NCI-H2171 treated with DMSO at 0.1 percent for 48 hours (cell line): ENCODE data around the gene SULT4A1.
"Not testable (repeated sequence)": the region's sequence is repeated elsewhere in the genome, so short reads cannot be mapped to it uniquely, and the experiment has no call there.

Source experiments
- DNase-seq: peaks from one replicate; lab custom pipeline; 2025; lab: John Stamatoyannopoulos, UW

Gene SULT4A1, protein sequence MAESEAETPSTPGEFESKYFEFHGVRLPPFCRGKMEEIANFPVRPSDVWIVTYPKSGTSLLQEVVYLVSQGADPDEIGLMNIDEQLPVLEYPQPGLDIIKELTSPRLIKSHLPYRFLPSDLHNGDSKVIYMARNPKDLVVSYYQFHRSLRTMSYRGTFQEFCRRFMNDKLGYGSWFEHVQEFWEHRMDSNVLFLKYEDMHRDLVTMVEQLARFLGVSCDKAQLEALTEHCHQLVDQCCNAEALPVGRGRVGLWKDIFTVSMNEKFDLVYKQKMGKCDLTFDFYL

DNA sequence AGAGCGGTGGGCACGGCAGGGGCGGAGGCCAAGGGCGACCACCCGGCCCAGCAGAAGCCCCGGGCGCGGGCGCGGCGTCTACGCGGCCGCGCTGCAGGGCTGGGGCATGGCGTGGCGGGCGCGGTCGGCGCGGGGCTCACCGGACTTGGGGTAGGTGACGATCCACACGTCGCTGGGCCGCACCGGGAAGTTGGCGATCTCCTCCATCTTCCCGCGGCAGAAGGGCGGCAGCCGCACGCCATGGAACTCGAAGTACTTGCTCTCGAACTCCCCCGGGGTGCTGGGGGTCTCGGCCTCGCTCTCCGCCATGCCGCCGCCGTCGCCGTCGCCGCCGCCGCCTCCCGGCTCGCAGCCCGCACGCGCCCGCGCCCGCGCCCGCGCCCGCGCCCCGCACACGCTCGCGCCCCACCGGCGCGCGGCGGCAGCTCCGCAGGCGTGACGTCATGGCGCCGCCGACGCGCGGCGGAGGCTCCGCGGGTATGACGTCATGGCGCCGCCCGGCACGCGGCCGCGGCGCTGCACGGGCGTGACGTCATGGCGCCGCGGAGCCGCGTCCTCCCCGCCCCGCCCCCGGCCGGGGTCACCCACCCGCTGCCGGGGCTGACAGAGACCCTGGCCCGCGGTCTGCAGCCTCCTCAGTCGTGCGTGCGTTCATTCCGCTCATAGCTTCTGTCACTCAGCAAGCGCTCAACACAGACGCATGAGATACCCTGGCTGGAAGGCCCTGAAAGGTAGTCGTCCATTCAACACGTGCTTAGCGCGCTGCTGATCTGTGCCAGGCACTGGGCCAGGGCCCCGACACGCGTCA lies at the start of gene SULT4A1:
Gene SULT4A1, minus strand, starts transcription at position 440 of the 808 bp plus-strand sequence. Its CDS starts 131 bp downstream, at position 309.
- peak; percentile 40 for DNase-seq

DNA sequence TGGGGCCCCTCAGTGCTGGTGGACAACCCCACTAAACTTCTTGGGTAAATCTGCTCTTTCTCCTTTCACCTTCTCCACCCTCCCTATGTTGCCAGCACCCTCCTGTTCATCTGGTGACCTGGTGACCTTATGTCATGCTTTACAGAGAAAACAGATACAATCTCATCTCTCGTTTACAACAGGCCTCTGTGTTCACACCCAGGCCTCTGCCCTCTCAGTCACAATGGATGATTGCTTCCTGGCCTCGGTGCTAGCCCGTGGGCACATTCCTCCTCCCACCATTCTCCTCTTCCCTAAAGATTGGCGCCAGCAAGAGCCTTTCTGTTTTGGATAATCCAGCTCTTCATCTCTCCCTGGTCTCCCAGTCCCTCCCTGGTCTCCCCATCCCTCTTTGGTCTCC lies 49.0 kb upstream of the SULT4A1 start:
- no peak for DNase-seq

DNA sequence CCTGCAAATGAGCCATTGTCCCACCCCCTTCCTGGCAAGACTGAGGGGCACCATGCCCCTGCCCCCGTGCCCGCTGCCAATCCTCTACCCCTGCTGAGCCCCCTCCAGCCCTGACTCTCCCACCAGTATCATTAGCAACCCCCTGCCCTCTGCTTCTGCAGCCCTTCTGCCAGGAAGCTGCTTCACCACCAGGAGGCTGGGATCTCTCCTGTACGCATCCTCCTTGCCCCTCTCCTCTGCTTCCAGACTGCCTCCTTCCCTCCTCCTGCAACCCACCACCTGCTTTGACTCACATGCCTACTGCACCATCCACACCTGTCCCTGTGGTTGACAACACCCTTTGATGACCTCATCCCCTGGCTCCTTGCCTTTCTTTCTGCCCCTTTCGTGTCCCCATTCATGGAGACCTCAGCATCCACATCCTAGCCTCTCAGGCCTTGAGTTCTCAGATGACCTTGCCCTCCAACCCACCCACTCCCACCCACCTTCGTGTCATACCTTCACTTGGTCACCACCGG lies 47.9 kb upstream of the SULT4A1 start:
- no peak for DNase-seq

DNA sequence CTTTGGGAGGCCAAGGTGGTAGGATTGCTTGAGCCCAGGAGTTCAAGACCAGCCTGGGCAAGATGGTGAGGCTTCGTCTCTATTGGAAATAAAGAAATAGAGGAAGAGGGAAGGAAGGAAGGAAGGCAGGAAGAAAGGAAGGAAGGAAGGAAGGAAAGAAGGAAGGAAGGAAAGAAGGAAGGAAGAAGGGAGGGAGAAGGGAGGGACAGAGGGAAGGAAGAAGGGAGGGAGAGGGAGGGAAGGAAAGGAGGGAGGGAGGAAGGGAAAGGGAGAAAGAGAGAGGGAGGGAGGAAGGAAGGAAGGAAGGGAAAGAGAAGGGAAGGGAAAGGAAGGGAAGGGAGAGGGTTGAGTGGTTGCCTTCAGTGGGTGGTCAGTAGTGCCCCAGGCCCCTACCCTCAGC lies 47.4 kb upstream of the SULT4A1 start:
- no peak for DNase-seq

DNA sequence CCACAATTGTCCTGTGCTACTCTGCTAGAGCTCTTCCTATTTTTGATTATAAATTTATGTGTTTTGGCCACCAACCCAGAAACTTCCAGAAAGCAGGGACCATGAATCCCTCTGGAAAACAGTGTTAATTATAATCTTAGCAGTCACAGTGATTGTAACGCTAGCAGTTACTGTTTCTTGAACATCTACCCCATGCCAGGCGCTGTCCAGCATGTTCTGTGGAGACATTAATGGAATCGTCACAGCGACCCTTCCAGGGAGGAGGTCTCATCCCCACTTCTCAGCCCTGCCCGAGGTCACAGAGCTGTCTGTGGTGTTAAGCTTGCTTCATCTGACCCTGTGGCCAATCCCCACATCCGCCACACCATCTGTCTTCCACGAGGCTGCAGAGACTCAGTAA lies 43.4 kb upstream of the SULT4A1 start:
- DNase-seq: no peak

DNA sequence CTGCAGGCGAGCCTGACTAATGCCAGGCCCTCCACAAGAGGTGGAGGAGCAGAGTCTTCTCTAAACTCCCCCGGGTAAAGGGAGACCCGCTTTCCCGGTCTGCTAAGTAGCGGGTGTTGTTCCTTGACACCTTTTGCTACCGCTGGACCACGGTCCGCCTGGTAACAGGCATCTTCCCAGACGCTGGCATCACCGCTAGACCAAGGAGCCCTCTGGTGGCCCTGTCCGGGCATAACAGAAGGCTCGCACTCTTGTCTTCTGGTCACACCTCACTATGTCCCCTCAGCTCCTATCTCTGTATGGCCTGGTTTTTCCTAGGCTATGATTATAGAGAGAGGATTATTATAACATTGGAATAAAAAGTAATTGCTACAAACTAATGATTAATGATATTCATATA lies 42.1 kb upstream of the SULT4A1 start:
- not testable (repeated sequence) for DNase-seq

DNA sequence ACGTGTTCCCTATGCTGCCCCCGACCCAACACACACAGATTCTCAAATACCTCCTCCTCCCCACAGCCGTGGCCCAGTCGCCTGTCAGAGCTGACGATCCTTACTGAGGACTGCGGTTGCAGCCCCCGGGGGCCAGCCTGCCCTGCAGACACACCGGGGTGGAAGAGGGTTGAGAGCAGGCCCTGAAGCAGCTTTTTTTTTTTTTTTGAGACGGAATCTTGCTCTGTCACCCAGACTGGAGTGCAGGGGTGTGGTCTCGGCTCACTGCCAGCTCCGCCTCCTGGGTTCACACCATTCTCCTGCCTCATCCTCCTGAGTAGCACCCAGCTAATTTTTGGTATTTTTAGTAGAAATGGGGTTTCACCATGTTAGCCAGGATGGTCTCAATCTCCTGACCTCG lies 40.7 kb upstream of the SULT4A1 start:
- DNase-seq: peak; percentile 28

DNA sequence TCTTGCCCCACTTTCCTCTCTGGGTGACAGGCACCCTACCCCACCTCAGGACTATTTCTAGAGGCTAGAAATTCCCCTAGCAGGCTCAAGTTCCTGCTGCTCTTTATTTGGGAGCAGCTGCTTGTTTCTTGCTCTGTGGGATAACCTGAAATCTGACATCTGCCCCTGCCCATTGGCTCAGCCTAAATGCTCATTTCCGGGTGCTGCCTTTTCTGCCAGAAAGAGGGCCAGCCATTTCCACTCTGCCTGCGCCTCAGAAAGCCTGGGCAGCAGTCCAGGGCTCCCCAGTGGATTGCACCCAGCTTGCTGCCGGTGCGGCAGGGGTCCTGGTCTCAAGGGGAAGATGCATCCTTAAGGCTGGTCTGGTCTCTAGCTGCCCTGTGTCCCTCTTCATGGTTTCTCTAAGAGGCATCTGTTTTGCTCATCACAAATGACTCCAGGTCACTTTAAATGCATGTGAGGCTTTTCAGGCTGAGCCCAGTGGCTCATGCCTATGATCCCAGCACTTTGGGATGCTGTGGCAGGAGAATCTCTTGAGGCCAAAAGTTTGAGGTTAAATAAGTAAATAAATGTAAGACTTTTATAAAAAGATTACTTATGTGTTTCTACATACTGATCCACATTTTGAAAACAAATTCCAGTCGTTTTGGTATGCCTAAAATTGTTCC lies 39.8 kb upstream of the SULT4A1 start:
- DNase-seq: no peak

DNA sequence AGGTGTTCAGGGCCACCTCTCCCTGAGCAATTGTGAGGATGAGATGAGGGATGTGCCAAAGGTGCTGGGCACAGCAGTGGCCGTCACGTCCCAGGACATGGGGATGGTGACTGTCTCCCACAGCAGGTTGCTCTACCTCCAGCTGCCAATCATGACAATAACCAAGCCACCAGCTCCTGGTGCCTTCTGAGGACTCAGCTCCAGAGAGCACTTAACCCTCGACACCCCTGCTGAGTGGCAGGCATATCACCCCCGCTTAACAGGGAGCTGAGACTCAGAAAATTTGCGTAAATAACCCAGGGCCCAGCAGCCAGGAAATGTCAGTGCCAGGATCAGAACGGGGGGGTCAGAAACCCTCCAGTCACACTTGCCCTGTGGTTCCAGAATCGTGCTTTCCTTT lies 37.9 kb upstream of the SULT4A1 start:
- DNase-seq: no peak

DNA sequence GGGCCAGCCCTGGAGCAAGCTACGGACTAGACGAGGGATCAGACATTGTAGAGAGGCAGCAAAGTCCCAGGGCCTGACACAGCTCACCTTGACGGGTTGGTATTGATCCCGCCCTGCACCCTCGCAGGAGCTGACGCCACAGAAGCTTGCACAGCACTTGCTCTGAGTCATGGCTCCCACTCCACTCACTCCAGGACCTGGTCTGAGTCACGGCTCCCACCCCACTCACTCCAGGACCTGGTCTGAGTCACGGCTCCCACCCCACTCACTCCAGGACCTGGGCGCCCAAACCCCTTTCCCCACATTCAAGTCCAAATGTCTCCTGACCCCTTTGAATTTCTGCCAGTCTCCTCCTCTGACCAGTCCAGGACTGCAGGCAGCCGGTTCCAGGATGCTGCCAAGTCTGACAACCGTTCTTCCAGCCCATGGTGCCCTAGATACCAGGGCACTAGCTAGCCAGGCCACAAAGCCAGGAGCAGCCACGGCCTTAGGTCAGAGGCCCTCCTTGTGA lies 35.5 kb upstream of the SULT4A1 start:
- no peak for DNase-seq

DNA sequence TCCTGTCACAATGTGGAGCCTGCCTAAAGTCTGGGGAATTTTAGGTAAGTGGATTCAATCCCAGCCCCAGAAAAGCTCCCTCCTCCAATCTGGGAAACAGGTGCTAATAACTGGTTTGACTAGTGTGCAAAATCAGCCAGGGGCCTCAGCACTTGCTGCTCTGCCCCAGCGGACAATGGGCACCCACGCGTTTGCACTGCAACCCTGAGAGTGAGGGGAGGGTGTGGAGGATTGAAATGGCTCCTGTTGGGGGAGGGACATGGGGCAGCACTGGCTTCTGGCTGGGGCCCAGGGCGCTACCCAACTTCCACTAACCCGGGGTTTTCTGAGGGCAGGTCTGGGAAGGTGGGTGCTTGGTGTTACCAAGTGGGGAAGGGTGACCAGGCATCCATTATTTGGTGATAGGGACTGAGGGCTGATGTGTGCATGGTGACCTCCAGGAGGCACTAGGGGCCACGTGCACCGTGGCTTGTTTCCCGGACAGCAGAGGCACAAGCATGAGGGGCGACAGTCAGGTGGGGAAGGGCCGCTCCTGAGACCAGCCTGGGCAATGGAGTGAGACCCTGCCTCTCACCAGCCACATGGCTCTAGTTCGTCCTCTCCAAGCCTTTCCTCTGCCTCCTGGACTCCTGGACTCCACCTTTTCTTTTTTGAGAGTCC lies 33.8 kb upstream of the SULT4A1 start:
- DNase-seq: no peak

DNA sequence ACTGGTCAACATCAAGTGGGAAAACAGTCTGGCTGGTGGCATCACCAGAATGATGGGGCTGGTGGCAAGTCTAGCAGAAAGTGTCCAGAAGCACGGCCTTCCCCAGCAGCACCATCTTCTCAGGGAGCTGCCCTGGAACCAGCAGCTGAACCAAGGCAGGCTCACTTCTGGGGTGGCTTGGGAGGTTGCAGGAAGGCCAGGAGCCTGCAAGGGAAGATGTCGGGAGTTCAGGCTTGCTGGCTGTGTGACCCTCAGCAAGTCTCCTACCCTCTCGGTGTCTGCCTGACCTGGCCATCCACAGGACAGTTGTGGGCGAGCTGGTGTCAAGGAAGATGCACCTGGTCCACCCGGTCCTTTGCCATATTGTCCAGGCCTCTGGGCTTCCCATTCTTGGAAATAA lies 31.8 kb upstream of the SULT4A1 start:
- DNase-seq: no peak

DNA sequence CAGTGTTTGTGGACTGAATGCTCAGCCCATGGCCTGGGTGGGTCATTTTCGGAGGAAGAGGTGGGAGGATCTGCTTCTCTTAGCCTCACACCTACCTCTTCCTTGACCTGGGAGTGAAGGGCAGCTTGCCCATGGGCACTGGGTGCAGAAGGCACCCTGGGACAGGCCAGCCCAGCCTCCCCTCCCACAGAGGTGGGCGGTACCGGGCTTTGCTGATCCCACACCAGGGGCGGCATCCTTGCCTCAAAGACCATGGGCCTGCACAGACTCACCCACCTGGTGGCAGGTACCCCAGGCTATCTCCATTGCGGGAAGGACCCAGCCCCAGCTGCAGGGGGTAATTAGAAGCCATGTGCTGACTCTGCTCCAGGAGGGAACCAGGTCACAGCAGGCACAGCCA lies 31.0 kb upstream of the SULT4A1 start:
- no peak for DNase-seq

DNA sequence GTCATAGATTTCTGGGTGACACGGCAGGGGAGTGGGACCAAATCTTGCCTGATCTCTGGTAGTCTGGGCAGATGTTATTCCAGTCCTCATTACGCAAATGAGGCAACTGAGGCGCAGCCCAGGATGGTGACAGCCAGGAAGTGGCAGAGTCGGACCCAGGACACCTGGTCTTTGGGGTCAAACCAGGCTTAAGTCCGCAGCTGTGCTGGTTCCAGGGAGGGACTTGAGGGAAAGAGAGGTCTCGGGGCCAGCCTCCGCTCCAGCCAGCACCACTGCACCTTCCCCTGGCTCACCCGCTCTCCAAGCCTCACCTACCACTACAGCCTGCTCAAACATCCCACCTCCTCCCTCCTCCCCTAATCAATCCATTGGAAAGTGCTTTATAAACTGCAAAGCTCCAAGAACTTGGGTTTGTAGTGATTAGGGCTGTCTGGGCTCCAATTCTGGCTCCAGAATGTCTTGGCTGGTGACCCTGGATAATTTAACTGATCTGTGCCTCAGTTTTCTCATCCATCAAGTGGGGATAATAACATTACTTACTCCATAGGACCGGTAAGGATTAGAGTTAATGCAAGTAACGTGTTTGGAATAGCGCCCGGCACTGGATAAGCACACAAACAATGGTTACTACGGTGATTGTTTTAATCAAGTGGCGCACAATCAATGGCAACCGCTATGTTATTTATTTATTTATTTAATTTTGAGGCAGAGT lies 30.0 kb upstream of the SULT4A1 start:
- no peak for DNase-seq

DNA sequence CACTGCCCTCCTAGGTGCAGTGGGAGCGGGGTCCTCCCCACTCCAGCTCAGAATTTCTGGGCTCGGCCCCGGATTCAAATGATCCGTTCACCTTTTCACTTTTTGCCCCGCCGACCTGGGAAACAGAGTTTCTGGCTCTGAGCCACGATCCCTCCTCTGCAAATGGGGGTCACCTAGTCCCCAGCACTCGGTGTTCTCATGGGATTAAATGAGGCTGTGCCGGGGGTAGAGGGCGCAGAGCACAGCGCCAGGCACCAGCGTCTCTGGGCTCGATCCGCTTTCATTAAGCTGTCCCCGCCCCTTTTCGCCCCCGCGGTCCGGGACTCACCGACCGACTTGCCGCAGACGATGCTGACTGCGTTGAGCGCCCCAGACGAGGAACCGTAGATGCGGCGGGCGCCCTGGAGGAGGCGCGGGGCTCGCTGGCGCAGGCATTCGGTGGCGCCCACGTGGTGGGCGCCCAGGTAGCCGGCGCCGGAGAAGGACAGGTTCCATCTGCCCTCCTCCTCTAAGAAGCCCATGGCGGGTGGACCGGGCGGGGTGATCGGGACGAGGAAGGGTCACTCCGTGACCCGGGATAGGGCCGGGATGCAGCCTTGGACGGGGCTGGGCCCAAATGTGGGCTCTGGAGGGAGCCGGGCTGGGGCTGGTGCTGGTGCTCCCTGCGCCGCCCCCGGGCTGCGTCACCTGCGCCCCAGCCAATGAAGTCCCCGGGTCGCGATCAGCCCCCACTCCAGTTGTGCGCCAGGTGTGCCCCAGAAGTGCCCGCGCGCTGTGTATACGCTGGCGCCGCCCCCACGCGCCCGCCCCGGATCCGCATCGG lies 29.3 kb upstream of the SULT4A1 start, which contains the start of gene PNPLA5:
Gene PNPLA5, minus strand, starts transcription at position 654 of the 823 bp plus-strand sequence. Its CDS starts 133 bp downstream, at position 521.
- no peak for DNase-seq

DNA sequence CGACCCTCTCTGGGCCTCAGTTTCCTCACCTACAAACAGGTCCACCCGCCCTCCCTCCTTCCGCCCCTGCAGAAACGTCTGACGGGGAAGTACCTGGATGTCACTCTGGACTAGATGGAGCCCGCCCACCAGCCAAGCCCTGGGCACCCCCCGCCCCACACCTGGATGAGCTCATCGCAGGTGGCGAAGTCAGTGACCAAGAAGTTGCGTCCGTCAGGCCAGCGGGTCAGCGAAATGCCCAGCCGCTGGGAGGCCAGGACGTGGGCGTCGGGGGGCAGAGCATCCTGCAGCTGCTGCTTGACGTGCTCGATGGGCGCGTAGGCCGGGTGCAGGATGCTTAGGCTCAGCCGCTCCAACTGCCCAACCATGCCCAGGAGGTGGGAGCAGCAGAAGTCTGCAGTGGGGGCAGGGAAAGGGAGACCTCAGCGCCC lies 28.6 kb upstream of the SULT4A1 start:
- DNase-seq: no peak

DNA sequence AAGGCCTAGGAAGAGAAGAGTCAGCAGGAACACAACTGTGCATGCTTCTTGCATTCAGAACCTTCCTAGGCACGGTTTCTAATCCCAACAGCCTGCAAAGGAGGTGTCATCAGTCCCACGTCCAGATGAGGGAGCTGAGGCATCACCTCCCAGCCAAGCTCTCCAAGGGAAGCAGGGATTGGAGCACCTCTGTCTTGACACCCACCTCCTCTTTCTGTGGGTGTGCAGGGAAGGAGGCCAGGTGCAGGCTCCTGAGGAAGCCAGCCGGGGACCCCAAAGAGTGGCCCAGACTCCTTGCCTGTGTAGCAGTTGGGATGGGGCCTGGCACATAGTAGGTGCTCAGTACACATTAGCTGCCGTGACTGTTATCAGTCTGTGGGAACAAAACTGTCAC lies 27.5 kb upstream of the SULT4A1 start:
- no peak for DNase-seq

DNA sequence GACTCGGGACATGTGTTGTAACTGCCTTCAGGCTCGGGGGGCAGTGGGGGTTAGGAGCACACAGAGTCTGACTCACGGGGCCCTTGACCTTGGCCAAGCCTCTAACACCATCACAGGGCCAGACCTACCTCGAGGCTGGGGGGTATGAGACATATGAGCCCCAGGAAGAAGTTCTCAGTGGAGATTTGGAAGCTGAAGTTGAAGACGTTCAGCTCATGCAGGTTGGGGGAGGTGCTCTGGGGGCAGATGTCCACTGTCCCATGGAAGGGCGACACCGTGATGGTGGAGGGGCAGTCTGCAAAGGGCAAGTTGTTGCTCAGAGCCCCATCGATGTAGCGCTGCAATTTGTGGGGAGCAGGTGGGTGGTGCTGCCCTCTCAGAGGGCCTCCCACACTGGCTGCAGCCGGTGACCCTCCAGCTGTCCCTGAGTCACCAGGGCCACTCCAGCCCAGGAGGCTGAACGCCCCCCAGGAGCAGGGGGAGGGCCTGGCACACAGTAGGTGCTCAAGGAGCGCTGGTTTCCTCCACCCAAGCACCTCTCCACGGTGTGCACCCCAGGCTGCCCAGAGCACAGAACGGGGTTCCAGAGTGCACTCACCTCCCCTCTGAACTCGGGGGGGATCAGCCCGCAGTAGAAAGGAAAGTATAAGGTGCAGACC lies 27.0 kb upstream of the SULT4A1 start:
- no peak for DNase-seq

DNA sequence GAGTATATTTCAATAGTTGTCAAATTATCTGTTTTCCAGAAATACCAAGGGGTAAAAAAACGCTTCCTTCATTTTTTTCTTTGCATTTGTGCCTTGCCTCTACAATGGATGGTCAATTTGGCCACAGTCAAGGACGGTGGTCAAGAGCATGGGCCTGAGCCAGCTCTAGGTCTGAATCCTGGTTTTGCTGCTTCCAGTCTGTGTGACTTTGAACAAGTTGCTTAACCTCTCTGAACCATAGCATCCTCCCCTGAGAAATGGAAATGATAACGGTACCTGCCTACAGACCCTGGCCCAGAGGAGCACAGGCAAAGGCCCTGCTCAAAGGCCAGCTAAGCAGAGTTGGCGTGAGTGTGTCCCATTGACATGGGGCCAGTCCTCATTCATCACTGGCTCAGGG lies 26.4 kb upstream of the SULT4A1 start:
- no peak for DNase-seq

DNA sequence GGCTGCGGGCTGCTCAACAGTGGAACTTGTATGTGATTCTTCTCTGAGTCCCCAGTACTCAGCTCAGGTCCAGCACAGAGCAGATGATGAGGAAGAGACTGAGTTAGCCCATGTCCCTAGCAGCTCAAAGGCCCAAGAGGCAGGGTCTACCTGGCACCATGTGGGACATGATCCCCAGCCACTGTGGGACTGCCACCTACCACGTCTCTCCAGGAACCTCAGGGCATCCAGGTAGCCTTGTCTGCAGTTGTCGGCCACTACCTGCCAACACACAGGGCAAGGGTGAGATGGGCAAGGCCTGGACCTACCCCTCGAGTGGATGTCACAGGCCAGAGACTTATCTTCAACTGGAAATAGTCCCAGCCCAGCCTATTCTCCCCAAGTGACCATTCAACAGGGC lies 25.1 kb upstream of the SULT4A1 start:
- no peak for DNase-seq
